ENCODE data around the gene KDM4C.

KDM4C gene

DNA sequence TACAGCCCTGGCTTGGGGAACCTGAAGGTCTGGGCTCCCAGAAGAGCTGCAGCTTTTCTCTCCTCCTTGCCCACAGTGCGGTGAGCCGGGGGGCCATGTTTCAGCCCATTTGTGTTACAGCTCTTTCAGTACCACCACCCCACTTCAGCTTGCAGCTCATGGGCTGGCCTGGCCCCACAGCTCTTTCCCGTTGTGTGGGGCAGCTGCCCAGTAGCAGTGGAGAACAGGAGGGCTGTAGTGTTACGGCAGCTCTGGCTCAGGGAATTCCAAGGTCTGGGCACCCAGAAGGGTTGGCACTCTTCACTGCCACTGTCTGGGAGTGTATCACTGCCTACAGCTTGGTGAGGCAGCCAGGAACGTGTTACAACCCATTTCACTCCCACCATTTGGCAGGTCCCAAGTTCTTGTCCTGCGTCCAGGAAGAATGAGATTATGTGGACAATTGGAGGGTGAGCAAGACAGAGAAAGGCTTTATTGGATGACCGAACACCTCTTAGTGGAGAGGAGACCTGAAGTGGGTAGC lies 390.5 kb downstream of the KDM4C start:
- DNase-seq, result no peak

GRCh38 chr9:7149258-7149657 lies 391.5 kb downstream of the KDM4C start:
- DNase-seq, result no peak

GRCh38 chr9:7150153-7150890 lies 392.5 kb downstream of the KDM4C start:
- DNase-seq, result no peak

DNA sequence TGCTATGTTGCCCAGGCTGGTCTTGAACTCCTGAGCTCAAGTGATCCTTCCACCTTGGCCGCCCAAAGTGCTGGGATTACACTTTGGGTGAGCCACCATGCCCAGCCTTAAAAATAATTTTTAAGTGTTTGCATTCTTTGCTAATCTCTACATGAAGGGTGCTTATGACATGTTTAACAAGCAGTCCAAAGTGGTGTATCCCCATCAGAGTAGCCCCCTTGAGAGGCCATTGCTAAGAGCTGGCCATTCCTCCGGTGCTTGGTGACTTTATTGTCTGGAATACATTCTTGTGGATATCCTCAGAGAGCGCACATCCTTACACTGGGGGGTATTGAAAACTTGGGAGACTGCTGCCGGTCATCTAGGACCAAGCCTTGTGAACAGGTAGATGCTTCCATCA lies 395.4 kb downstream of the KDM4C start:
- no peak for DNase-seq

- no peak for DNase-seq
These were observed 395.8 kb downstream of the KDM4C start for GRCh38 chr9:7153566-7153965.

- DNase-seq, result no peak
These were observed 396.3 kb downstream of the KDM4C start for GRCh38 chr9:7154003-7154619.

DNA sequence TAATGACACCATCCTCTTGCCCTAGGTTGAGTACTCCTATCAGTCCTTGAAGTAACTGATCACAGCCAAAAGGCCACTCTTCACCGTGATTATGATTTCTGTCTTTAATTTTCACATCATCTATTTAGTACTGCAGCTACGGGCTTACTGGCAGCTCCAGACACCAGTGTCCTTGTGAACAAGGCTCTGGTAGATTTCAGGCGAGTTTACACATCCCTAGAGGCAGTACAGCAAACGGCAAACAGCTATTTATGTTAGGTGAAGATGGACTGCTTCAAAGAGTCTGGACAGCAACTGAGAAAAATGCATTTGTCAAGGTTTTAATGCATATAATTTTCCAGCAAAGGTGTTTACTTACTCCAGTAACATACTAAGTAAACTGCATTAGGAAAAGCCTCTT lies 396.9 kb downstream of the KDM4C start:
- no peak for DNase-seq

DNA sequence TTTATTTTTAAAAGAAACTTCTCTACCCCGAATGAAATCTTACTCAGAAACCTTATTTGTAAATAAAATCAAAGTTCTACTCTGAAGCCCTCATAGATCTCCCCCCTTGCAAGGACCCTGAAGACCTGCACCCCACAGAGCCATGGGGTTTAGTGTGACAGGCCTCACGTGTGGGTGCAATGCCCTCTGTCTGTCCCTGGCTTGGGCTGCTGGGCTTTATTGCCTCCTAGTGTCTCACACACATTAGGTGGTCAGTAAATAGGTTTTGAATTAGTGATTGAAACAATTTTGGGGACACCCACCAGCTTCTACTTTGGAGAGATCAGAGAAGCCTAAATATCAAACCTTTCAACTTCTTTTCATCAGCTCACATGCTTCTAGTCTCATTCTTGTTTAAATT lies 403.7 kb downstream of the KDM4C start:
- DNase-seq, result no peak

GRCh38 chr9:7163932-7164331 lies 406.2 kb downstream of the KDM4C start:
- no peak for DNase-seq

GRCh38 chr9:7164440-7165330 lies 406.9 kb downstream of the KDM4C start:
- no peak for DNase-seq

DNA sequence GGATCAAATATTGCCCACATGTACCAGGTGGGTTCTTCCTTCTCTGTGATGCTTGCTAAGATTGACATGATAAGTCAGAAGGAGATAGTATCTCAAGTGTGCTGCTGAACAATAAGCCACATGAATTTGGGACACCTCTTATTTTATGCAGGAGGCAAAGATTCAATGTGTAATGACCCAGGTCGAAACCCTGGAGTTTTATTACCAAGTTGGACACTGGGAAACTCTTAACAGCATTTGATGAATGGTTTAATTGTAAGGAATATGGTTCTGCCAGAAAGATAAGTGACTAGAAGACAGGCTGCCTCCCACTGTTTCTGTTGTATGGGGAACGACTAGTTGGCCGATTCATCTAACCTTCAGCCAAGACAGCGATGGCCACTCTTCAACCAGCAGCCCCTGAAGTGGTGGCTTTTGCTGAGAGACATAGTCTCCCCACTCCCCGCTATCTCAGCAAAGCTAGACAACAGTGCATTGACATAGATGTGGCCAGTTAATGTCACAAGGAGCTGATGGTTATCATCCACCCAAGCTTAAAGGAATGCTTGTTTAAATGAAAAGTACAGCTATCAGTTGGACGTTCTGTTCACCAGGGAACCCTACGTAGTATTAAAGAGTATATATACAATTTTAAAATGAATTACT lies 407.7 kb downstream of the KDM4C start:
- no peak for DNase-seq

GRCh38 chr9:7166074-7166473 lies 408.3 kb downstream of the KDM4C start:
- DNase-seq, result no peak

DNA sequence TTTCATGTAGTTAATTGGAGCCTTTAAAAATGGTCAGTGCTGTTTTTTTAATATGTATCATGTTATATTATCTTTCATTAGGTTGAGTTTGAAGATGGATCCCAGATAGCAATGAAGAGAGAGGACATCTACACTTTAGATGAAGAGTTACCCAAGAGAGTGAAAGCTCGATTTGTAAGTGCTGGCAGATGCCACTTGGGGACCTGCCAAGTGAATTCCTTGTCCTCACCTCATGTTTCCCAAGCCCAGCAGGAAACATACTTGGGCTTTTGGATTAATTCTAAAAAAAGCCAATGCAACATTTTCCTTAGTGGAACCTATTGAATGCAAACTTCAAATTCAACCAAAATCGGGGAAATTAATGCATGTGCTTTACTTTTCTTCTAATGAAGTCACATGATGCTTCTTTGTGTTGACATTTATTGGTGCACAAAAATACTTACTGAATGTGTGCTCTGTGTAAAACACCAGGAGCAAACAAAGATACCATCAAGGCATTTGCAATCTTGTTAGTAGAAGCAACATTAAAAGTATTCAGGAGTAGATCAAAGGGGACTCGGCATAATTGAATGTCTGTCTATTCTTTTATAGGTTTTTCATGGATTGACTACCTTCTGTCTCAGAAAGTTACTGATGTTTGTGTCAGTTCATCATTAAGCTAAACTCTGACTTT lies 412.1 kb downstream of the KDM4C start:
- DNase-seq, result no peak

- DNase-seq, result no peak
These were observed 413.8 kb downstream of the KDM4C start for GRCh38 chr9:7171396-7172153.

DNA sequence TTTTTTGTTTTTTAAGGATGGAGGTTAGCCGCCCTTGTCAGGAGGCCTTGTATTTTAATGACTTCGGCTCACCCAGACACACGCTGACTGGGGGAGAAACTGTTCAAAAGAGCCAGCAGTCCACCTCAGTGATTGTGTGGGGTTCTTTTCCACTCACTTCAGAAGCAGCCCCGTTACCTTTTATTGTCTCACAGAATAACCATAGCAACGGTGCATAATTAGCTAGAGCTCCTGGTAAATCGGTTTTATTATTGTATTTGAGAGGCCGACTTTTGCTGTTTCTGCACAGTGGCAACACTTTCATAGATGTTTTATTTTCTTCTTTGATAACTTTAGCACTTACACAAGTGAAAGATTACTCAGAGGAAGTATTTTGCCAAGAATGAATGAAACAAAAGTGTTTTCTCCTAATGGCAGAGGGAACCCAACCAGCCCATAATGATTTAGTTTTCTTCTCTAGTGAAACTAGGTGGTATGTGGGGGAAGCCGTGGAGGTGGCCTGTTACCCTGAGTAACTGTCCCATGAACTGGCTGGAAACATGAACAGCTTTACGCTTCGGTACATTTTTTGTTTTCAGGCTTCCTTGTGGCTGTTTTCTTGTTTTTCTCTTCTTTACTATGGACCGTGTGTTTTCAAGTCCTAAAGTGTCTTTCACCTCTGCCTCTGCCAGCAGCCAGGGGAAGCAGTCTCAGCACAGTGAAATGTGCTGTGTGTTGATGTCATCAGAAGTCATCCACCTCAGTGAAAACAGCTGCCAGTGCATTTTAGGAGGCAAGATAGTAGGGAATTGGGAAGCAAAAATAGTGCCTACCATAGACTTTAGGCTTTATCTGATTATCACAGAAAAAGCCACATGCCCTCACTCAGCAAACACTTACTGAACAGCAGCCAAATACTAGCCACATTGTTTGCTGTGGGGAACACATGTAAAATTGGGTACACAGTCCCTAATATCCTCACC lies 414.7 kb downstream of the KDM4C start:
- DNase-seq, result no peak

GRCh38 chr9:7173139-7173538 lies 415.4 kb downstream of the KDM4C start:
- DNase-seq, result no peak

DNA sequence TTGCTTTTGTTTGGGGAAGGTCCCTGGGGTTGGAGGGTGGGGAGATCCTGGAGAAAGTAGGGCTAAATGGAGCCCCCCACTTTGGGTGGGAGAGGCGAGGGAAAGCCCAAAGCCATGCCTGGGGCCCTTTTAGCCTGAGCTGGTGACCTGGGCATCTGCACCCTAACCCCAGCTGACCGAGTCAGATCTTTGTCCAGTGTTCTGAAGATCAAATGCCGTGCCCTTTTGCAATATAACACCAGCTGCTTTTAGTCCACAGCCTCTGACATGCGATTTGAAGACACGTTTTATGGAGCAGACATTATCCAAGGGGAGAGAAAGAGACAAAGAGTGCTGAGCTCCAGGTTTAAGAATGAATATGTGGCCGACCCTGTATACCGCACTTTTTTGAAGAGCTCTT lies 416.5 kb downstream of the KDM4C start:
- no peak for DNase-seq

- no peak for DNase-seq
These were observed 417.1 kb downstream of the KDM4C start for GRCh38 chr9:7174884-7175283.

GRCh38 chr9:7176561-7176960 lies 418.8 kb downstream of the KDM4C start:
- DNase-seq, result no peak

DNA sequence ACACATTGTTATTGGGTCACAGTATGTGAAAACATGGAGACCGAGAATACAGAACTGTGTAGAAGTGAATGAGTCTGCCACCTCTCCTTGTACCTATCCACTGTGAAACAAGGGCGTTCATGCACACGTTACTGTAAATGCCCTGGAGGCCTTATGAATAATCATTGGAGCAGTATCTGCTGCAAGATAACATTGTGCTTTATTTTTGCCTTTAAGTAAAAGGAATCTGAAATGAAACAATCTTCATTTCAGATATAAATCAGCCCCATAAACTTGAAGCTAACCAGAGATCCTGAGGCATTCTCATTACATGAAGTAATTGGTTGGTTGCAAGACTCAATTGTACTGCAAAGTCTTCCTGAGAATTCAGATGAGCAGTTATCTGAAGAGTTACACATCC lies 419.6 kb downstream of the KDM4C start:
- DNase-seq, result no peak
